Endodermal cell (in vitro differentiated cells): ENCODE measurements around the gene STAT3. TPM values are rescaled to one million over a fixed set of nuclear protein-coding genes. Genes with fewer than 3 reads are reported as not detected.

ENCODE experiments used
- DNase-seq: peaks from one replicate; pipeline ENCODE4 v3.0.0-alpha.2; 2017
- H3K27ac ChIP-seq: 2 replicates; pipeline ENCODE4 v1.5.1; 2013; ENCODE audit warnings: mild to moderate bottlenecking, low read depth, low read length, moderate library complexity
- H3K27me3 ChIP-seq: 2 replicates; pipeline ENCODE4 v1.6.1; 2013; ENCODE audit warnings: mild to moderate bottlenecking, low read length, moderate library complexity; ENCODE audit not compliant: insufficient read depth, control insufficient read depth, poor library complexity, severe bottlenecking
- H3K36me3 ChIP-seq: 2 replicates; pipeline ENCODE4 v1.7.0; 2013; ENCODE audit warnings: mild to moderate bottlenecking, low read length, moderate library complexity; ENCODE audit not compliant: control insufficient read depth, insufficient read depth
- H3K4me1 ChIP-seq: one replicate; pipeline ENCODE4 v1.7.0; 2013; ENCODE audit warnings: low read length; ENCODE audit not compliant: control insufficient read depth, insufficient read depth
- H3K4me3 ChIP-seq: 2 replicates; pipeline ENCODE4 v1.5.1; 2013; ENCODE audit warnings: mild to moderate bottlenecking, low read length, moderate library complexity
- H3K9ac ChIP-seq: 2 replicates; pipeline ENCODE4 v1.6.1; 2013; ENCODE audit warnings: mild to moderate bottlenecking, low read length, moderate library complexity; ENCODE audit not compliant: poor library complexity, severe bottlenecking; ENCODE audit errors: extremely low read depth
- H3K9me3 ChIP-seq: 2 replicates; pipeline ENCODE4 v1.6.1; 2013; ENCODE audit warnings: mild to moderate bottlenecking, low read length, moderate library complexity; ENCODE audit not compliant: control insufficient read depth
- H3K27ac Mint-ChIP-seq: 2 replicates; pipeline ENCODE4 v1.8.0; 2020; ENCODE audit warnings: mixed read lengths
- H3K27me3 Mint-ChIP-seq: 2 replicates; pipeline ENCODE4 v1.8.0; 2021; ENCODE audit warnings: mild to moderate bottlenecking, mixed read lengths; ENCODE audit not compliant: insufficient read depth
- H3K36me3 Mint-ChIP-seq: 2 replicates; pipeline ENCODE4 v1.8.0; 2020; ENCODE audit warnings: low read depth, mixed read lengths
- H3K4me1 Mint-ChIP-seq: 2 replicates; pipeline ENCODE4 v1.8.0; 2020; ENCODE audit warnings: mixed read lengths
- H3K4me3 Mint-ChIP-seq: 2 replicates; pipeline ENCODE4 v1.8.0; 2020; ENCODE audit warnings: mild to moderate bottlenecking, moderate library complexity, mixed read lengths
- H3K9me3 Mint-ChIP-seq: 2 replicates; pipeline ENCODE4 v1.8.0; 2020; ENCODE audit warnings: mild to moderate bottlenecking, mixed read lengths
- CTCF ChIP-seq: fragments of 200-600 bp; sonication (generic); conservative IDR thresholded peaks from 2 replicates; pipeline ENCODE4 v1.5.0; 2021; ENCODE audit warnings: antibody characterized with exemption, mild to moderate bottlenecking
- WGBS, 2 experiments: methylation state at CpG; one replicate each; pipeline versions ENCODE4 v1.1.5 to v1.1.7; 2013; ENCODE audit warnings: missing lambda C conversion rate in 2 of 2, mixed read lengths in 1 of 2; ENCODE audit not compliant: insufficient coverage in 1 of 2, insufficient read length in 1 of 2; 5-methylcytosine and 5-hydroxymethylcytosine counted together
- total RNA-seq, 2 donors: library from RNA; stranded (reverse); fragmentation: NEBNext Ultra II Directional in 1 of 2; extraction: Animal tissue kit (Norgen Biotek cat#: 25700) in 1 of 2; gene quantifications; 2 replicates in 1 of 2; 3 replicates in 1 of 2; pipeline ENCODE4 v1.2.1, GENCODE V29; 2021

Gene STAT3
- total RNA-seq, 2 donors from 2014 or later, result 27.5 to 32.4 TPM

DNA sequence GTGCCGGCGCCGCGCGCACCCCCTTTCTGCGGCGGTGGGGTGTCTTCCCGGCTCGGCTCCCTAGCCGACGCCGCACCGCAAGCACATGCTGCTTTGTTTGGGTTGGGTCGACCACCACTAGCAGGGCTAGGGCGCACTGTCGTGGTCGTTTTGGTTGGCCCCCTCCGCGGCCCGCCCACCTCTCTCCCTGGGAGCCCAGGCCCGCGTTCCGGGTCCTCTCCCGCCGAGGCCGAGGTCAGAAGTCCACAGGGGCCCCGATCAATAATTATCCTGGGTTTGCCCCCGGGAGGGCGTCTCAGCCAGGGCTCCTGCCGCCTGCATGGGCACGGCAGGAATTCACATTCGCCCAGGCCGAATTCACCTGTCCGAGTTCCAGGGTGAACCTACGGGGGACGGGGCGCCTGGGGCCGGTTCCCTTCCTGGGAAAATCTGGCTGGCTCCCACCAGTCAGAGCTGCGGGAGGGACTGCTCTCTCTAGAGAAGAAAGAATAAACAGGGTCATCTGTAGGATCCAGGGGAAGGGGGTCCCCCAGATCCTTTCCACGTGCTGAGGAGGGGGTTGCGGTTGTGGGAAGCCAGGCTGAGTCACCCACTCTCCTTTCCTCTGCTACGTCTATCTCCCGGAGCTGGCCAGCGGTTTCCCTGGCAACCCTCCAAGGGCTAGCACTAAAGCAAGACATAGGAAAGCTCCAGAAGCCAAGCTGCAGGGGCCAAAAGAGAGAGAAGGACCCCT, 111.5 kb downstream of the STAT3 start:
- 0 to 7% methylated on average over 17 to 44 of the region's 44 CpGs for WGBS, 2 experiments
- TF ChIP-seq CTCF, result no peak
- Mint-ChIP-seq H3K9me3 (no peaks in the 10 kb centered on the region), H3K4me1 (peaks cover 30% of the 10 kb centered on the region), H3K27me3 (peaks cover 6% of the 10 kb centered on the region), H3K36me3 (no peaks in the 10 kb centered on the region), H3K27ac (peak overlapping the region; percentile 76), H3K4me3 (peak overlapping the region; percentile 78)
- Histone ChIP-seq H3K4me1 (no peaks in the 10 kb centered on the region), H3K27me3 (no peaks in the 10 kb centered on the region), H3K36me3 (no peaks in the 10 kb centered on the region), H3K27ac (no peak overlapping the region), H3K9me3 (no peaks in the 10 kb centered on the region), H3K9ac (peak overlapping the region; percentile 59), H3K4me3 (peak overlapping the region; percentile 76)
- peak; percentile 88 for DNase-seq

DNA sequence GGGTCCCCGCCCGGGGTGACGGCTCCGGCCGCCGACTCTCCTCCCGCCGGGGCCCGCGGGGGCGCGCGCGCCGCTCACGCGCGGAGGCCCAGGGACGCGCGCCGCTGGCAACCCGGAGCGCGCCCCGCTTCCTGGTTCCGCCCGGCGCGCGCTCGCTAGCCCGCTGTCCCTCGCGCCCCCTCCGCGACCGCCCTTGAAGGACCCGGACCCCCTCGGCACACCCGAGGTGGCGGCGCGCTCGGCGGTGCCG, 112.0 kb downstream of the STAT3 start, which contains the start of gene STAT5B:
STAT5B (minus strand) TSS at position 33 of the 250 bp plus-strand sequence. CDS start 44,264 bp downstream, outside the sequence.
- 0 to 1% methylated on average over 18 to 47 of the region's 47 CpGs for WGBS, 2 experiments
- H3K4me3 Mint-ChIP-seq, result peak within 1 kb of the TSS; percentile 78
- no peaks in the 10 kb centered on the region for H3K4me1 ChIP-seq

DNA sequence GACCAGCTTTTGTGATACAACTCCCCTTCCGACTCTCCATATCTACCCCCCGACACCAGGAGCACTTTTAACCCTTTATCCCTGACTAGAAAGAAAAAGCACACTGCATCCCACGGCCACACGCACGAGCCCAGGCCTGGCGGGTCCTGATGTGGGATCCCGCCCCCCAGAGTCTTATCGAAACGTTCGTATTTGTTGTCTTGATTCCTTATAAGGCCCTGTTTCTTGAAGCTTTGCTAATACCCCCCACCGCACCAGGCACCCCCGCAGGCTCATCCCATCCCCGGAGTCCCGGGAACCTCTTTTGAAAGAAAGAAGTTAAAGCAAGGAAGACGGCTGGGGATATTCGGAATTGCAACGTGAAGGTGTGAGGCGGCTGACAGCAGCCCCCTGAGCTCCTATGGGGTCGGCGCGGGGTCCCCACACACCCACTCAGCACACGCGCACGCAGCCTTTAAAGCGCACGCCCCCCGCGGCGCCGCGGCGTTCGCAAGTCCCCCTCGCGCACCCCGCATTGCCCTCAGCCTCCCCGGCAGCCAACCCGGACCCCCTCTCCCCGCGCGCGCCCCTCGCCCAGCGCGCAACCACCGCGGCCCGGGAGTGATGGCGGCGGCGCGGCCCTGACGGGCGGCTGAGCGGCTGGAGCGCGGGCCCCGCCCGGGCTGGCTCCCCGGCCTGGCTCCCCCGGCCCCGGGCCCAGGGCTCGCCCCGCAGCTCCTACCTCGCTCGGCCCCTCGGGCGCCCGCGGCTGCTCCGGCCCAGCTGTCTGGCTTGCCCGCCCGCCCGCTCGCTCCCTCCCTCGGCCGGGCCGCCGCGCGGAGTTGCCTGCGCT, 112.5 kb downstream of the STAT3 start:
- H3K9me3 Mint-ChIP-seq, result no peaks in the 10 kb centered on the region
- Histone ChIP-seq H3K4me1 (no peaks in the 10 kb centered on the region), H3K27ac (peak overlapping the region; percentile 54), H3K9ac (peak overlapping the region; percentile 73), H3K36me3 (no peaks in the 10 kb centered on the region), H3K9me3 (no peaks in the 10 kb centered on the region), H3K27me3 (no peaks in the 10 kb centered on the region), H3K4me3 (peak overlapping the region; percentile 92)
- peak; percentile 77 for DNase-seq
- H3K27me3 Mint-ChIP-seq, result peaks cover 6% of the 10 kb centered on the region
- H3K4me1 Mint-ChIP-seq, result peaks cover 32% of the 10 kb centered on the region
- peak overlapping the region; percentile 80 for H3K27ac Mint-ChIP-seq
- peak overlapping the region; percentile 78 for H3K4me3 Mint-ChIP-seq
- TF ChIP-seq CTCF, result no peak
- WGBS, 2 experiments, result 0% methylated on average over 3 to 82 of the region's 82 CpGs
- no peaks in the 10 kb centered on the region for H3K36me3 Mint-ChIP-seq

More for the DNA sequence above, 112.0 kb downstream of the STAT3 start, which contains the start of gene STAT5B:
- Mint-ChIP-seq H3K9me3 (no peaks in the 10 kb centered on the region), H3K4me1 (peaks cover 32% of the 10 kb centered on the region), H3K36me3 (no peaks in the 10 kb centered on the region), H3K27ac (peak within 1 kb of the TSS; percentile 80), H3K27me3 (peaks cover 6% of the 10 kb centered on the region)
- Histone ChIP-seq H3K36me3 (no peaks in the 10 kb centered on the region), H3K9ac (peak within 1 kb of the TSS; percentile 73), H3K4me3 (peak within 1 kb of the TSS; percentile 92), H3K9me3 (no peaks in the 10 kb centered on the region), H3K27me3 (no peaks in the 10 kb centered on the region), H3K27ac (peak within 1 kb of the TSS; percentile 54)
- no peak for TF ChIP-seq CTCF
- DNase-seq, result no peak
